ENCODE results near the gene LRRN3. TPM values are rescaled to one million over a fixed set of nuclear protein-coding genes. Genes with fewer than 3 reads are reported as not detected.

LRRN3 gene
- total and polyA plus RNA-seq, 8 donors = 0.30 to 1.3 (median 0.46) TPM; not detected in 1

DNA sequence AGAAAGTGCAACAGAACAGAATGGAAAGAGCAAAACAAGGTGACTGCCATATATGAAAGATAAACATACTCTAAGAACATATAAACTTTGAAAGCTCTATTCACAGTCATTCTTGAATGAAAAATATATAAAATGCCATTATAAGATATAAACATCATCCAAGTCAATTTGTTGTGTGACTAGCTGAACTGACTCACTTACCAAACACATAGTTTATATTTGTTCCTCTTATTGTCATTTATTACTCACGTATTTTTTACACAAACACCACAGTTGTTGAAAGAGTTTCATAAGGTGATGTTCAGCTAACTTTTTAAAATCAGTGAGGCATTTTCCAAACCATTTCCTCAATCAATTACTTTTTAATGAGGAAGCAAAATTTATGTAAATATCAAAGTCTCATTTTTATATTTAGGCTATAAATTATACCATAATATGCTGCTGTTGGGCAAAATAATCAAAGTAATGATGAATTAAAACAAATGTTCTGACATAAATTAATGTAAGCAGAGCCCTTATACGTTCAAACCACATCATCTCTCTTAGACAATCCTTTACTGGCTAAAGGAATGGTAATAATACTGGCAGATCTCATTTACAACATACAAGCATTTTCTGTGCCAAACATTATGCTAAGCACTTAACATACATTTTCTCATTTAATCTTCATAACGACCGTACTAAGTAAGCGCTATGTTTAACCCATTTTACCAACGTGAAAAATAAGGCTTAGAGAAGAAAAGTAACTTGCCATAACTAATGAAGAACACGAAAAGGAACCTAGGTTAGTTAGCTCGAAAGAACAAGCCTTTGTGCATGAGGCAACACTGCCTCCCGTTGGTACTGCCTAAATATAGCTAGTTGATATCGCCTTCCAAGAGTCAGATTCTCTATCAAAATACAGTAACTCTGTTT, 7.3 kb downstream of the LRRN3 start:
- Histone ChIP-seq H3K4me3 (no peak overlapping the region), H3K4me1 (peaks cover 0 to 9% (median 6%) of the 10 kb centered on the region in 3 donors), H3K9me3 (no peaks in the 10 kb centered on the region), H3K27ac (no peak overlapping the region), H3K36me3 (no peaks in the 10 kb centered on the region), H3K27me3 (no peaks in the 10 kb centered on the region)
- 57 to 67% methylated on average over 10 of the region's 10 CpGs for WGBS, 2 donors
- ATAC-seq (peak in 3 of 4 donors; percentile 56 to 65 (median 64)), FAIRE-seq (no peak), DNase-seq (peak in 1 of 6 donors; percentile 8)
- intact Hi-C loops (cut with DNase I) = loop anchor here in 1 of 3 donors (10.0 kb wide), 1 partner anchor 387 kb away; no protein-coding TSS in a partner anchor
- TF ChIP-seq, protein P1, sequence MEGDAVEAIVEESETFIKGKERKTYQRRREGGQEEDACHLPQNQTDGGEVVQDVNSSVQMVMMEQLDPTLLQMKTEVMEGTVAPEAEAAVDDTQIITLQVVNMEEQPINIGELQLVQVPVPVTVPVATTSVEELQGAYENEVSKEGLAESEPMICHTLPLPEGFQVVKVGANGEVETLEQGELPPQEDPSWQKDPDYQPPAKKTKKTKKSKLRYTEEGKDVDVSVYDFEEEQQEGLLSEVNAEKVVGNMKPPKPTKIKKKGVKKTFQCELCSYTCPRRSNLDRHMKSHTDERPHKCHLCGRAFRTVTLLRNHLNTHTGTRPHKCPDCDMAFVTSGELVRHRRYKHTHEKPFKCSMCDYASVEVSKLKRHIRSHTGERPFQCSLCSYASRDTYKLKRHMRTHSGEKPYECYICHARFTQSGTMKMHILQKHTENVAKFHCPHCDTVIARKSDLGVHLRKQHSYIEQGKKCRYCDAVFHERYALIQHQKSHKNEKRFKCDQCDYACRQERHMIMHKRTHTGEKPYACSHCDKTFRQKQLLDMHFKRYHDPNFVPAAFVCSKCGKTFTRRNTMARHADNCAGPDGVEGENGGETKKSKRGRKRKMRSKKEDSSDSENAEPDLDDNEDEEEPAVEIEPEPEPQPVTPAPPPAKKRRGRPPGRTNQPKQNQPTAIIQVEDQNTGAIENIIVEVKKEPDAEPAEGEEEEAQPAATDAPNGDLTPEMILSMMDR (IDR thresholded peaks at IDR 0.05) = peak in 2 of 4 donors; percentile 13 to 17

DNA sequence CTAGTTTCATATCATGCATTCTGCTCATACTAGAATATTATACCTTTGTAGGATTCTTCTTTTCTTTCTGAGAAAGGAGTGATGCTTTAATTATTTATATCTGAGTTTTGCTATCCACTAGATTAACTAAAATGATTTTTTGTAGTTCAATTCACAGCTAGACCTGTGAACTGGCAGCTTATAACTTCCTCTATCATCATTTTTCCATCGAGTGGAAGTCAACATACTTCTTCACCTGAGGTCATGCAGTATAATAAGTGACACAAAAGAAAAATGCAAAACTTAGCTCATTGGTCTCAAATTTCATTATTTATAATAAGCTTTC, 8.0 kb downstream of the LRRN3 start:
- 22 to 49% methylated on average over 1 of the region's 1 CpG for WGBS, 2 donors
- intact Hi-C loops (cut with DNase I) = loop anchor here in 1 of 3 donors (10.0 kb wide), 1 partner anchor 386 kb away; no protein-coding TSS in a partner anchor
- peak; percentile 29 for FAIRE-seq
- Histone ChIP-seq H3K36me3 (no peaks in the 10 kb centered on the region), H3K27ac (no peak overlapping the region), H3K27me3 (no peaks in the 10 kb centered on the region), H3K9me3 (no peaks in the 10 kb centered on the region), H3K4me3 (no peak overlapping the region), H3K4me1 (peaks cover 0 to 12% (median 9%) of the 10 kb centered on the region in 3 donors)
- no peak for DNase-seq
- TF ChIP-seq, protein P1 (IDR thresholded peaks at IDR 0.05) = no peak
- no peak for ATAC-seq

DNA sequence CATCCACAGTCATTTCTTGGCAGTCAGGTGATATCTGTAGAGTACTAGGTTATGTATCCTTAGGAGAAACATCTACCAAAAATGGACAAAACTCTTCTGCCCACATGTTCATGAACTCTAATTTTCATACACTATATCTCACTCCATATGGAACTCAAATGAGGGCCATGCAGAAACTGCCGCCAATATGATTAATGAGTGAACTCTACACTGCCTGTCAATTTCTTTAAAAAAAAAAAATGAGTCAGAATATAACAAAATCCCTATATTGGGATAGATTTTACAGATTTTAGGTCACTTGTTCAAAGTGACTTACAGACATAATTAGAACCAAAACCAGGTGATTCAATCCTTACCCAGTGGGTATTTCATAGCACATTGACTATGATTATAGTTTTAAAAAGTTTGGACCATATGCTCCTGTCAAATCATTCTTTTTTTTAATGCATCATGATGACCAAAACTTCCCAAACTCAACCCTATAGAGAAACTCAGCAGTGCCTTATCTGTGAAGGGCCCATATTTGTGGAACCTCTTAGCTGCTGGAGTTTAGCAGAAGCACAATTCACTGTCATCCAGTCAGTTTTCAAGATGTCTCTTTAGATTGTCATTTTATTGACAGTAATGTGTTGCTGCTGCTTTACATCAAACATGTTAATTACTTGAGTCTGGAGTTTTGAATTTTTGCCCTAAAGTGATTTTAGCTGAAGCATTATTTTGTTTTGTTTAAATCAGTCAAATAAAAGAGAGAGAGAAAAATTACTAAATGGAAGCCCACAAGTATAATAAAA, 11.1 kb downstream of the LRRN3 start:
- 97 to 100% methylated on average over 1 of the region's 1 CpG for WGBS, 2 donors
- H3K27me3 ChIP-seq = no peaks in the 10 kb centered on the region
- FAIRE-seq (no peak), DNase-seq (no peak), ATAC-seq (no peak)
- H3K36me3 ChIP-seq = no peaks in the 10 kb centered on the region
- no peak overlapping the region for H3K4me3 ChIP-seq
- peaks cover 0 to 12% (median 9%) of the 10 kb centered on the region in 3 donors for H3K4me1 ChIP-seq
- H3K9me3 ChIP-seq = no peaks in the 10 kb centered on the region
- TF ChIP-seq, protein P1 (IDR thresholded peaks at IDR 0.05) = no peak
- intact Hi-C loops (cut with DNase I) = no loop called here
- H3K27ac ChIP-seq = no peak overlapping the region

DNA sequence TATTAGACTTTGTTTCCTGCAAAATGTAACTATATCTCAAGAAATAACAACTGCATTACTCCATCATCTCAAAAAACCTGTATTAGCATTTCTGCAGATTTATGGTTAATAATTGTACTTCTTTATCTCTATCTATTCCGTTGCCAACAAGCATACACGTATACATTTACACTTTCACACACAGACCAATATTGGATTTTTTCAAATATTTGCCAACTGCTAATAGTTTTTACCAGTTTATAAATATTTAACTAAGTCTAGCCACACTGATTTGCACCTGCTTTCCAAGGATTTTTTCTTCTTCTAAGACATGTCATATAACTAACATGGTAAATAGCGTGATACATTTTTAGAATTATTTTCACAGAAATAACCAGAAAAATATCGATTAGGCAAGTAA, 12.2 kb downstream of the LRRN3 start:
- no peak for DNase-seq
- ATAC-seq = peak in 2 of 4 donors; percentile 29 to 59
- H3K9me3 ChIP-seq = no peaks in the 10 kb centered on the region
- H3K27ac ChIP-seq = no peak overlapping the region
- no peak overlapping the region for H3K4me3 ChIP-seq
- 25 to 26% methylated on average over 4 of the region's 4 CpGs for WGBS, 2 donors
- TF ChIP-seq, protein P1 (IDR thresholded peaks at IDR 0.05) = no peak
- no peaks in the 10 kb centered on the region for H3K27me3 ChIP-seq
- intact Hi-C loops (cut with DNase I) = no loop called here
- peaks cover 0 to 17% (median 13%) of the 10 kb centered on the region in 3 donors for H3K4me1 ChIP-seq
- H3K36me3 ChIP-seq = no peaks in the 10 kb centered on the region
- FAIRE-seq = no peak
